Sigmoid colon (tissue), 7 donors: ENCODE results near the gene DCUN1D2. TPM values are rescaled to one million over a fixed set of nuclear protein-coding genes. Genes with fewer than 3 reads are reported as not detected.

Source experiments
- DNase-seq: peaks from one replicate; pipeline ENCODE4 v3.0.0-alpha.2; 2019
- H3K27ac ChIP-seq, 4 donors: fragments of 200-600 bp; sonication (generic); one replicate each; pipeline ENCODE4 v1.5.1; 2016 to 2019; ENCODE audit warnings: mild to moderate bottlenecking in 1 of 4
- H3K27me3 ChIP-seq, 3 donors: fragments of 200-600 bp; sonication (generic); one replicate each; pipeline ENCODE4 v1.5.1; 2019; ENCODE audit warnings: mild to moderate bottlenecking in 1 of 3
- H3K36me3 ChIP-seq, 4 donors: fragments of 200-600 bp; sonication (generic); one replicate each; pipeline ENCODE4 v1.5.1; 2016 to 2019
- H3K4me1 ChIP-seq, 4 donors: fragments of 200-600 bp; sonication (generic); one replicate each; pipeline ENCODE4 v1.5.1; 2017 to 2019
- H3K4me3 ChIP-seq, 4 donors: fragments of 200-600 bp; sonication (generic); one replicate each; pipeline ENCODE4 v1.5.1; 2017 to 2019; ENCODE audit warnings: mild to moderate bottlenecking in 2 of 4, moderate library complexity in 1 of 4
- H3K9me3 ChIP-seq, 4 donors: fragments of 200-600 bp in 3 of 4; sonication (generic) in 3 of 4; one replicate each; pipeline versions ENCODE4 v1.5.1 to v1.6.1; 2013 to 2019
- CTCF ChIP-seq, 4 experiments: fragments of 450-650 bp in 3 of 4; fragments of 200-600 bp in 1 of 4; IDR thresholded peaks; one replicate each; pipeline ENCODE4 v1.5.1; 2016 to 2019; ENCODE audit warnings: antibody characterized with exemption in 4 of 4, mild to moderate bottlenecking in 3 of 4, moderate library complexity in 2 of 4
- POLR2AphosphoS5 ChIP-seq, 4 donors: sonication (generic); formaldehyde crosslinking; IDR thresholded peaks; one replicate each; pipeline ENCODE4 v1.6.1; 2017; ENCODE audit warnings: antibody characterized with exemption in 4 of 4
- WGBS, 2 donors: extraction: QIAGEN DNeasy Blood & Tissue Kit; methylation state at CpG; one replicate each; pipeline ENCODE4 v1.1.7; 2013; 5-methylcytosine and 5-hydroxymethylcytosine counted together
- intact Hi-C: fragments of 100-400 bp; cut with DNase I; formaldehyde crosslinking; loops from one replicate; pipeline ENCODE4 v1.15.1; 2023
- polyA plus RNA-seq, 3 donors: library from polyadenylated mRNA; stranded (reverse); fragments of 200-250 nt; gene quantifications; one replicate each; pipeline ENCODE4 v1.2.3, GENCODE V29; 2013
- small RNA-seq, 3 donors: library from RNA; depleted of rRNA; stranded (forward); fragments of <200 nt; gene quantifications; one replicate each; pipeline ENCODE3, GENCODE V24; 2016
- total RNA-seq, 4 donors: library from RNA; depleted of rRNA; stranded (reverse); fragments of >200 nt; gene quantifications; one replicate each; pipeline ENCODE4 v1.1.0, GENCODE V29; 2016
- donor health status: healthy with polysubstance abuse.
- donor health status: Bipolar disorder and iron deficiency.
- donor health status: healthy.

Gene DCUN1D2
- total and polyA plus RNA-seq, 7 donors, result 6.6 to 33.0 (median 20.6) TPM

- intact Hi-C loops, result no loop called here
These were observed 84.0 kb downstream of the DCUN1D2 start for GRCh38 chr13:113406321-113407102.

More at GRCh38 chr13:113406321-113407102, 84.0 kb downstream of the DCUN1D2 start:
- peak; percentile 26 for DNase-seq
- Histone ChIP-seq H3K4me1 (peaks cover 0 to 17% (median 16%) of the 10 kb centered on the region in 4 donors), H3K27me3 (peaks cover 0 to 9% (median 0%) of the 10 kb centered on the region in 3 donors), H3K36me3 (no peaks in the 10 kb centered on the region), H3K4me3 (no peak overlapping the region), H3K27ac (no peak overlapping the region), H3K9me3 (no peaks in the 10 kb centered on the region)
- no peak for TF ChIP-seq POLR2AphosphoS5 (IDR thresholded peaks at IDR 0.05)
- TF ChIP-seq CTCF (IDR thresholded peaks at IDR 0.05), result no peak
- 83 to 87% methylated on average over 28 of the region's 28 CpGs for WGBS, 2 donors

Small RNAs within 50 kb of the gene (small RNA-seq; reads per million reads assigned to genes)
- gene RNU1-16P, result 0 reads per million in 3 donors

Other genes with a start within 250 kb of the DCUN1D2 start
- gene LAMP1, start 193.5 kb downstream of the DCUN1D2 start, total RNA-seq, result 10 to 100 TPM; 77.3 to 91.0 (median 87.5) TPM
- 100 to 1,000 TPM in 1 of 3 donors, 10 to 100 TPM in 2; 20.4 to 125 (median 62.7) TPM for gene LAMP1, start 193.5 kb downstream of the DCUN1D2 start, polyA plus RNA-seq
- gene GRTP1, start 126.6 kb downstream of the DCUN1D2 start, total RNA-seq, result 1 to 10 TPM; 6.7 to 9.9 (median 8.3) TPM
- gene GRTP1, start 126.6 kb downstream of the DCUN1D2 start, polyA plus RNA-seq, result 10 to 100 TPM; 29.3 to 52.5 (median 39.6) TPM
- 1 to 10 TPM; 2.3 to 7.8 (median 4.5) TPM for gene ADPRHL1, start 37.2 kb downstream of the DCUN1D2 start, total RNA-seq
- gene ADPRHL1, start 37.2 kb downstream of the DCUN1D2 start, polyA plus RNA-seq, result 1 to 10 TPM; 1.2 to 4.9 (median 4.2) TPM
- gene TFDP1, start 94.0 kb upstream of the DCUN1D2 start, total RNA-seq, result 10 to 100 TPM; 26.5 to 46.0 (median 33.8) TPM
- gene TFDP1, start 94.0 kb upstream of the DCUN1D2 start, polyA plus RNA-seq, result 10 to 100 TPM; 40.2 to 57.1 (median 54.6) TPM
- gene ATP4B, start 167.5 kb upstream of the DCUN1D2 start, total RNA-seq, result not detected
- not detected for gene ATP4B, start 167.5 kb upstream of the DCUN1D2 start, polyA plus RNA-seq
- under 1 TPM in 1 of 4 donors, not detected in 3; 0.28 TPM for gene GRK1, start 176.5 kb upstream of the DCUN1D2 start, total RNA-seq
- under 1 TPM in 1 of 3 donors, not detected in 2; 0.10 TPM for gene GRK1, start 176.5 kb upstream of the DCUN1D2 start, polyA plus RNA-seq